GM18909 (cell line): ENCODE results near the gene PALLD.
"Not testable (repeated sequence)": the region's sequence is repeated elsewhere in the genome, so short reads cannot be mapped to it uniquely, and the experiment has no call there.

Experiments used
- ATAC-seq: cut with Tn5 transposase; IDR thresholded peaks from one replicate; pipeline ENCODE4 v1.9.1; 2021; ENCODE audit warnings: mild to moderate bottlenecking; ENCODE audit not compliant: unreplicated experiment, poor library complexity

PALLD gene

GRCh38 chr4:168952821-168953246, 456.0 kb downstream of the PALLD start:
- not testable (repeated sequence) for ATAC-seq

GRCh38 chr4:168955674-168956073, 458.8 kb downstream of the PALLD start:
- no peak for ATAC-seq

- ATAC-seq, result no peak
Measured at GRCh38 chr4:168960716-168961115, 463.9 kb downstream of the PALLD start.

- no peak for ATAC-seq
Measured at GRCh38 chr4:168972596-168972995, 475.7 kb downstream of the PALLD start.
